LNCaP clone FGC (cell line): ENCODE measurements around the gene GPR27.

Source experiments
- DNase-seq: peaks from one replicate; pipeline ENCODE4 v3.0.0-alpha.2; 2011; ENCODE audit warnings: low read depth
- H3K4me3 ChIP-seq: 2 replicates; pipeline ENCODE4 v1.5.1; 2011; ENCODE audit warnings: mild to moderate bottlenecking, low read depth, low read length, control low read depth
- CTCF ChIP-seq: IDR thresholded peaks from 2 replicates; pipeline ENCODE4 v1.5.1; 2012; ENCODE audit warnings: mild to moderate bottlenecking; ENCODE audit not compliant: control insufficient read depth, insufficient read depth; ENCODE audit errors: extremely low read depth

Gene GPR27

GRCh38 chr3:71796290-71796689, 42.6 kb downstream of the GPR27 start:
- H3K4me3 ChIP-seq, result no peak overlapping the region
- no peak for DNase-seq
- TF ChIP-seq CTCF, result no peak

GRCh38 chr3:71797455-71797854, 43.8 kb downstream of the GPR27 start:
- no peak for TF ChIP-seq CTCF
- DNase-seq, result no peak
- H3K4me3 ChIP-seq, result no peak overlapping the region

- DNase-seq, result no peak
- no peak for TF ChIP-seq CTCF
- no peak overlapping the region for H3K4me3 ChIP-seq
Measured at GRCh38 chr3:71800023-71800422, 46.4 kb downstream of the GPR27 start.

GRCh38 chr3:71801986-71802385, 48.3 kb downstream of the GPR27 start:
- no peak overlapping the region for H3K4me3 ChIP-seq
- no peak for DNase-seq
- no peak for TF ChIP-seq CTCF

GRCh38 chr3:71803248-71803647, 49.6 kb downstream of the GPR27 start:
- DNase-seq, result no peak
- no peak for TF ChIP-seq CTCF
- H3K4me3 ChIP-seq, result no peak overlapping the region

- no peak for DNase-seq
- H3K4me3 ChIP-seq, result no peak overlapping the region
- TF ChIP-seq CTCF, result no peak
Measured at GRCh38 chr3:71805199-71805598, 51.5 kb downstream of the GPR27 start.

- no peak overlapping the region for H3K4me3 ChIP-seq
- no peak for TF ChIP-seq CTCF
- no peak for DNase-seq
Measured at GRCh38 chr3:71805691-71806090, 52.0 kb downstream of the GPR27 start.
